Mesothelial cell of epicardium (in vitro differentiated cells): ENCODE results near the gene APOH. TPM values are rescaled to one million over a fixed set of nuclear protein-coding genes. Genes with fewer than 3 reads are reported as not detected.

Experiments
- DNase-seq, 2 experiments: peaks; one replicate each; pipeline ENCODE4 v3.0.0; 2021; ENCODE audit warnings: low spot score in 2 of 2; ENCODE audit not compliant: unreplicated experiment in 2 of 2
- H3K27ac Mint-ChIP-seq: 2 replicates; pipeline ENCODE4 v1.8.0; 2021; ENCODE audit warnings: mixed read lengths
- H3K27me3 Mint-ChIP-seq: 2 replicates; pipeline ENCODE4 v1.8.0; 2021; ENCODE audit warnings: low read depth, mixed read lengths
- H3K36me3 Mint-ChIP-seq: 2 replicates; pipeline ENCODE4 v1.8.0; 2021; ENCODE audit warnings: mixed read lengths
- H3K4me1 Mint-ChIP-seq: 2 replicates; pipeline ENCODE4 v1.8.0; 2021; ENCODE audit warnings: mixed read lengths
- H3K4me3 Mint-ChIP-seq: 2 replicates; pipeline ENCODE4 v1.8.0; 2021; ENCODE audit warnings: mild to moderate bottlenecking, moderate library complexity, mixed read lengths
- H3K9me3 Mint-ChIP-seq: 2 replicates; pipeline ENCODE4 v1.8.0; 2021; ENCODE audit warnings: mixed read lengths
- total RNA-seq: library from RNA; stranded (reverse); gene quantifications from 3 replicates; pipeline ENCODE4 v1.2.1, GENCODE V29; 2021
- TF ChIP-seq, protein P1 (sequence below): fragments of 200-600 bp; sonication (generic); IDR thresholded peaks from one replicate; pipeline ENCODE4 v1.5.0; 2021; ENCODE audit warnings: antibody characterized with exemption; ENCODE audit not compliant: unreplicated experiment

APOH gene
- total RNA-seq, 1 donor from 2014 or later: not detected

DNA sequence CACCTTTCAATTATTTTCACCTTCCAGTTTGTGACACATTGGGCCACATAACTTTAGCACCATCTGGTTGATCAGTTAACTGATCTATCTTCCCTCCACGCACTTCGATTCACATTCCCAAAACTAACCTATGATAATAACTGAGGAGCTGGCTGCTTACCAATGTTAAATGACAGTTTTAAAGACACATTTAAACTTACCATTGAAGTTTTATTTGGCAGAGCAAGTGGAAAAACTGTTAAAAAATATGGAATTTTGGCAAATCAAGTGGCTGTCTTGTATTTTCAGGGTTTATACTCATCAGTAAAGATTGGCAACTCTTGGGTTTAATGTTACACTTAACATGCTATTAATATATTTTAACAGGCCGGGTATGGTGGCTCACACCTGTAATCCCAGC is 5.4 kb upstream of the APOH start:
- DNase-seq: no peak
- Mint-ChIP-seq H3K36me3 (no peaks in the 10 kb centered on the region), H3K27ac (no peak overlapping the region), H3K4me3 (no peak overlapping the region), H3K4me1 (no peaks in the 10 kb centered on the region), H3K9me3 (no peaks in the 10 kb centered on the region), H3K27me3 (peaks cover 14% of the 10 kb centered on the region)
- TF ChIP-seq, protein P1, sequence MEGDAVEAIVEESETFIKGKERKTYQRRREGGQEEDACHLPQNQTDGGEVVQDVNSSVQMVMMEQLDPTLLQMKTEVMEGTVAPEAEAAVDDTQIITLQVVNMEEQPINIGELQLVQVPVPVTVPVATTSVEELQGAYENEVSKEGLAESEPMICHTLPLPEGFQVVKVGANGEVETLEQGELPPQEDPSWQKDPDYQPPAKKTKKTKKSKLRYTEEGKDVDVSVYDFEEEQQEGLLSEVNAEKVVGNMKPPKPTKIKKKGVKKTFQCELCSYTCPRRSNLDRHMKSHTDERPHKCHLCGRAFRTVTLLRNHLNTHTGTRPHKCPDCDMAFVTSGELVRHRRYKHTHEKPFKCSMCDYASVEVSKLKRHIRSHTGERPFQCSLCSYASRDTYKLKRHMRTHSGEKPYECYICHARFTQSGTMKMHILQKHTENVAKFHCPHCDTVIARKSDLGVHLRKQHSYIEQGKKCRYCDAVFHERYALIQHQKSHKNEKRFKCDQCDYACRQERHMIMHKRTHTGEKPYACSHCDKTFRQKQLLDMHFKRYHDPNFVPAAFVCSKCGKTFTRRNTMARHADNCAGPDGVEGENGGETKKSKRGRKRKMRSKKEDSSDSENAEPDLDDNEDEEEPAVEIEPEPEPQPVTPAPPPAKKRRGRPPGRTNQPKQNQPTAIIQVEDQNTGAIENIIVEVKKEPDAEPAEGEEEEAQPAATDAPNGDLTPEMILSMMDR: no peak

DNA sequence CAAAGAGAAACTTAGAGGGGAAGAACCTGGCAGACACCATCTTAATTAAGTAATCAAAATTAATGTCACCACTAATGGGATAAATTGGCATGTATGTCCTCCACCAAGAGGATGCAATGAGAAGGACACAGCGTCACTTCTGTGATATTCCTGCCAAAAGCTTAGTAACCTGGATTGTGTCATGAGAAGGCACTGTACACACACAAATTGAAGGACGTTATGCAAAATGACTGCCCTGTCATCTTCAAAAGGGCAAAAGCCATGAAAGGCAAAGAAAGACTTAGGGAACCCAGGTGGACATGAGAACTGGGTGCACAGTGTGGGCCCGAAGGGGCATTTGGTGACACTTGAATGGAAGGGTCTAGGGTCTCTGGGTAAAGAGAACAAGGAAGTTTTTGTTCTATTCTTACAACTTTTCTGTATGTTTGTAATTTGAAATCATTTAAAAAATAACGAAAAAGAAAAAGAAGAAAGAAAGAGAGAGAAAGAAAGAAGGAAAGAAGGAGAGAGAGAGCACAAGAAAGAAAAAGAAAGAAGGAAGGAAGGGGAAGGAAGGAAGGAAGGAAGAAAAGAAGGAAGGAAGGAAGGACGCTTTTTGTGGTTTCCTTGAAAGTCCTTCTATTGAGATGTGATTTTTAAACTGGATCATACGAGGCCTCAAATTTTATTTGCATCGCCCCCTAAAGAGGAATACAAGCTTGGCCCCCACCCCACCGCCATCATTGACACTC is 4.0 kb upstream of the APOH start:
- H3K27me3 Mint-ChIP-seq: peaks cover 14% of the 10 kb centered on the region
- TF ChIP-seq, protein P1: no peak
- H3K4me3 Mint-ChIP-seq: no peak overlapping the region
- no peak overlapping the region for H3K27ac Mint-ChIP-seq
- H3K4me1 Mint-ChIP-seq: no peaks in the 10 kb centered on the region
- H3K9me3 Mint-ChIP-seq: no peaks in the 10 kb centered on the region
- DNase-seq: no peak
- H3K36me3 Mint-ChIP-seq: no peaks in the 10 kb centered on the region

DNA sequence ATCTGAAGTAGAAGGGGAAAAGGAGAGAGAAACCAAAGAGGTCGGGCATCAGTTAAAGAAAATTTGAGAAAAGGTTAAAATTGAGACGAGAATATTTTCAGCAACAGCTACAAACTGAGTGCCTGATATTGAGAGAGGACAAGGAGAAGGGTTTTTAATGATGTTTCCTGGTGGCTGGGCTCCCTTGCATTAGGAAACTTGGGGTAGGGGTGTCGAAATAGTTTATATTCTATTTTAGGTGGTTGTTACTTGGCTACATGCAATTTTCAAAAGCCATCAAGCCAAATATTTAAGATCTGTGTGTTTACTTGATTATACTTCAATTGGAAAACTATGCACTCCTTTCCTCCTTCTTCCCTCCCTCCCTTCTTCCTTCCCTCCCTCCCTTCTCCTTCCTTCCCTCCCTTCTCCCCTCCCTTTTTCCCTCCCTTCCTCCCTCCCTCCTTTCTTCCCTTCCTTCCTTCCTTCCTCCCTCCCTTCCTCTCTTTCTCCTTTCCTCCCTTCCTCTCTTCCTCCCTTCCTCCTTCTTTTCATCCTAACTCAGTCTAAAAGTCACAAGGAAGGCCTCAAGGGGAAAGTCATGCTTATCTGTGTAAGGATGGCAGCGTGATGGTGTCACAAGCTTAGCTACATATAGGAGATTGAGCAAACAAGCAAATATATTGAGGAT is 1.8 kb upstream of the APOH start:
- Mint-ChIP-seq H3K36me3 (no peaks in the 10 kb centered on the region), H3K4me1 (no peaks in the 10 kb centered on the region), H3K9me3 (no peaks in the 10 kb centered on the region), H3K4me3 (no peak overlapping the region), H3K27ac (no peak overlapping the region), H3K27me3 (peaks cover 13% of the 10 kb centered on the region)
- TF ChIP-seq, protein P1: no peak
- no peak for DNase-seq

DNA sequence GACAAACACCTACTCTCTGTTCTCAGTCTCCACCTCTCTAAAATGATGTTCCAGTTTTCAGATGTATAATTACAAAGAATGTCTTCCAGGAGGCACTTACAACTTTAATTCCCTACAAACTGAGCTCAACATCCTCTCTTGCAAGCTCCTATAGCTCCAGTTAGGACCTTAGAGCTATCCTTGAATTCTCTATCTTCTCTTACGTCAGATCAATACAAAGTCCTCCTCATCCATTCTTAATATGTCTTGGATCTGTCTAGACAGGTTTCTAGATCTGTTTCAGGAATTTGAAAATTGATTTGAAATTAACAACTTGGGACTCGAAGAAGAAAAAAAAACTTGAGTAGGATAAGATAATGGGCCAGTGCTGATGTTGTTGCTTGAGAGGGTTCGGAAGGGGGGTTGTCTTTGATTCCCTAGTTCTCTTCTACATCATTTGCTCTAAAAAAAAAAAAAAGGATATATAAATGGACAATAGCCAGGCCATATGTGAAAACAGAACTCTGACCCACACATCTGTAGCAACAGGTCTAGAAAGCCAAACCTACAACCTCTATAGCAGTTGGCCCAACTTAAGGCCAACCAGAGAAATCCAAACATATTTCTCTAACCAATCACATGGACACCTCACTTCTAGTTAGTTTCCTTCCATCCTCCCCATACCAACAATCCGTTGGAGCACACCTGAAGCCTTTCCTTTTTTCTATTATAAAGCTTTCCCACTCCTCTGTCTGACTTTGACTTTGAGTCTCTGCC is 746 bp upstream of the APOH start:
- Mint-ChIP-seq H3K4me1 (no peaks in the 10 kb centered on the region), H3K36me3 (no peaks in the 10 kb centered on the region), H3K27me3 (peaks cover 19% of the 10 kb centered on the region), H3K27ac (no peak overlapping the region), H3K9me3 (no peaks in the 10 kb centered on the region), H3K4me3 (no peak overlapping the region)
- TF ChIP-seq, protein P1: no peak
- no peak for DNase-seq

DNA sequence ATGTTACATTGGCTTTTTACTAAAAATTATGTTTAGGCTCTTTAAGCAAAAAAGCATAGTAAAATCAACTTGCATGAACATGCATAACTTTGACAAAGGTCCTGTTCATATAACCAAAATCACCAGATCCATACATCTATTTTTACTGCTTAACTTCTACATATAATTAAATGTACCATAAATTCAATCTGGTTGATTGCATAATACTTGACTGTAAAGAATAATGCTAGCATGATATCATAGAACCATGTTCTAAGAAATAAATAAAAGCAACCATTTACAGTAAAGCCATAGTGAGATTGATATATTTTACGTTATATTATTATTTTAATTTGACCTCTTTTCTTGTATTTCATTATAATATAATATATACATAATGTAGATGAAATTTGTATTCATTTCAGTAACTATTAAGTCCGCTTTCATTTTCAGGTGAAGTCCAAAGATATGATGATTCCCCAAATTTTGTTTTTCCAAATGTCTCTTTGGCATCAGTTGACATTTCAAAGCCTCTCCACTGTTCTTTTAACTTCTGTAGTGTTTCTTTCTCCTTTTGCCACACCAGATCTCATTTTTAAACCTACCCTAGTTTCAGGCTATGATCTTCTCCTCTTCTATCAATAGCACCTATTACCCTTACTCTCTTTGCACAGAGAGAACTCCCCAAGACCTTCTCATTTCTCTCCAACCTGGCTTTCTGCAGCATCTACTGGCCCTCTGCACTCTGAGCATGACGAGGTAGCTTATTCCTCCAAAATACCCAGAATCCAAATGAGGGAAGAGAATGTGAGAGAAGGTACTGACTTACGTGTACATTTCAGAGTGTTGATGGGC is 1.8 kb downstream of the APOH start:
- H3K4me3 Mint-ChIP-seq: no peak overlapping the region
- no peaks in the 10 kb centered on the region for H3K9me3 Mint-ChIP-seq
- H3K27me3 Mint-ChIP-seq: peaks cover 36% of the 10 kb centered on the region
- no peak for DNase-seq
- no peak overlapping the region for H3K27ac Mint-ChIP-seq
- no peaks in the 10 kb centered on the region for H3K36me3 Mint-ChIP-seq
- H3K4me1 Mint-ChIP-seq: peaks cover 5% of the 10 kb centered on the region
- TF ChIP-seq, protein P1: no peak
